Upper lobe of left lung (tissue), 4 donors: Measurements from ENCODE around the gene FHIT.

Source experiments
- EP300 ChIP-seq, 4 donors: sonication (generic); formaldehyde crosslinking; IDR thresholded peaks; one replicate each; pipeline ENCODE4 v1.5.1; 2017; ENCODE audit warnings: antibody characterized with exemption in 4 of 4, control low read depth in 2 of 4
- POLR2A ChIP-seq, 4 donors: fragments of 450-650 bp; IDR thresholded peaks; one replicate each; pipeline ENCODE4 v1.5.1; 2016 to 2017; ENCODE audit warnings: antibody characterized with exemption in 4 of 4, mild to moderate bottlenecking in 2 of 4
- TF ChIP-seq, protein P1 (sequence below), 6 experiments: fragments of 450-650 bp in 4 of 6; fragments of 200-600 bp in 2 of 6; sonication (generic) in 2 of 6; IDR thresholded peaks; one replicate each; pipeline ENCODE4 v1.5.1; 2016 to 2019; ENCODE audit warnings: antibody characterized with exemption in 6 of 6

DNA sequence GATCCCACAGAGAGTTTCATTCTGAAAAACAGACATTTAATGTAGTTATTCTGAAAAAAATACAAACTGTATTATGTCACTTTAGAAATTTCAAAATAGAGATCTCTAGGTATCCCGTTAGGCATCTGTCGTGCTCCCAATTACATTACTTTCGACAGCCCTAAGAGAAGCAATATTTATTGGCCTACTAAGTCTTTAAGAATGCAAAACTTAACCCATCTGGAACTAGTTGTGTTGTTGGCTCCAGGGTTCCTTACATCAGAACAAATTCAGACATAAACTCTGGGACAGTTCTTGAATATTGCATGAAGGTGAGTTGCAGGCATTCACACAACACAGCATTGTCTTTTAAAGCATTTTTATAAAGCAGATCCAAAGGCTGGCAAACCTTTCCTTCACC, 498.4 kb downstream of the FHIT start:
- TF ChIP-seq, protein P1, sequence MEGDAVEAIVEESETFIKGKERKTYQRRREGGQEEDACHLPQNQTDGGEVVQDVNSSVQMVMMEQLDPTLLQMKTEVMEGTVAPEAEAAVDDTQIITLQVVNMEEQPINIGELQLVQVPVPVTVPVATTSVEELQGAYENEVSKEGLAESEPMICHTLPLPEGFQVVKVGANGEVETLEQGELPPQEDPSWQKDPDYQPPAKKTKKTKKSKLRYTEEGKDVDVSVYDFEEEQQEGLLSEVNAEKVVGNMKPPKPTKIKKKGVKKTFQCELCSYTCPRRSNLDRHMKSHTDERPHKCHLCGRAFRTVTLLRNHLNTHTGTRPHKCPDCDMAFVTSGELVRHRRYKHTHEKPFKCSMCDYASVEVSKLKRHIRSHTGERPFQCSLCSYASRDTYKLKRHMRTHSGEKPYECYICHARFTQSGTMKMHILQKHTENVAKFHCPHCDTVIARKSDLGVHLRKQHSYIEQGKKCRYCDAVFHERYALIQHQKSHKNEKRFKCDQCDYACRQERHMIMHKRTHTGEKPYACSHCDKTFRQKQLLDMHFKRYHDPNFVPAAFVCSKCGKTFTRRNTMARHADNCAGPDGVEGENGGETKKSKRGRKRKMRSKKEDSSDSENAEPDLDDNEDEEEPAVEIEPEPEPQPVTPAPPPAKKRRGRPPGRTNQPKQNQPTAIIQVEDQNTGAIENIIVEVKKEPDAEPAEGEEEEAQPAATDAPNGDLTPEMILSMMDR (IDR thresholded peaks at IDR 0.05), result no peak
- TF ChIP-seq POLR2A (IDR thresholded peaks at IDR 0.05), result no peak
- no peak for TF ChIP-seq EP300 (IDR thresholded peaks at IDR 0.05)
